ENCODE measurements around the gene FZD2. TPM values are rescaled to one million over a fixed set of nuclear protein-coding genes. Genes with fewer than 3 reads are reported as not detected.
"Not testable (repeated sequence)": the region's sequence is repeated elsewhere in the genome, so short reads cannot be mapped to it uniquely, and the experiment has no call there.

FZD2 gene
- total and polyA plus RNA-seq, 3 experiments from 2014 or later: 0.11 TPM; not detected in 2

- no peak for DNase-seq
- H3K27ac Mint-ChIP-seq: no peak overlapping the region
These were observed 24.6 kb downstream of the FZD2 start for GRCh38 chr17:44581868-44582267.

GRCh38 chr17:44584443-44584842 is 27.2 kb downstream of the FZD2 start:
- Histone ChIP-seq H3K4me3 (ENCODE audit: low read length) (no peak overlapping the region), H3K4me1 (ENCODE audit: insufficient read depth, low read length) (no peaks in the 10 kb centered on the region), H3K27me3 (ENCODE audit: insufficient read depth, low read length, poor library complexity, severe bottlenecking) (no peaks in the 10 kb centered on the region), H3K9me3 (ENCODE audit: low read length) (no peaks in the 10 kb centered on the region), H3K36me3 (ENCODE audit: insufficient read depth, low read length) (no peaks in the 10 kb centered on the region), H3K27ac (ENCODE audit: low read depth, low read length) (no peak overlapping the region)
- Mint-ChIP-seq H3K27ac (no peak overlapping the region), H3K36me3 (no peaks in the 10 kb centered on the region), H3K9me3 (no peaks in the 10 kb centered on the region), H3K4me1 (no peaks in the 10 kb centered on the region), H3K4me3 (no peak overlapping the region), H3K27me3 (peaks cover 14 to 18% of the 10 kb centered on the region in 2 donors)
- CTCF ChIA-PET: no interaction called here
- POLR2A ChIA-PET: no interaction called here
- no peak for DNase-seq

More at GRCh38 chr17:44581868-44582267, 24.6 kb downstream of the FZD2 start:
- no peak overlapping the region for H3K4me3 Mint-ChIP-seq
- Histone ChIP-seq H3K9me3 (ENCODE audit: low read length) (no peaks in the 10 kb centered on the region), H3K4me3 (ENCODE audit: low read length) (no peak overlapping the region), H3K36me3 (ENCODE audit: insufficient read depth, low read length) (no peaks in the 10 kb centered on the region), H3K27ac (ENCODE audit: low read depth, low read length) (no peak overlapping the region), H3K4me1 (ENCODE audit: insufficient read depth, low read length) (no peaks in the 10 kb centered on the region), H3K27me3 (ENCODE audit: insufficient read depth, low read length, poor library complexity, severe bottlenecking) (no peaks in the 10 kb centered on the region)
- H3K9me3 Mint-ChIP-seq: no peaks in the 10 kb centered on the region
- no peaks in the 10 kb centered on the region for H3K4me1 Mint-ChIP-seq
- no peaks in the 10 kb centered on the region for H3K36me3 Mint-ChIP-seq
- peaks cover 19 to 23% of the 10 kb centered on the region in 2 donors for H3K27me3 Mint-ChIP-seq
- CTCF ChIA-PET: no interaction called here
- POLR2A ChIA-PET: no interaction called here

GRCh38 chr17:44585315-44585714 is 28.0 kb downstream of the FZD2 start:
- peaks cover 7 to 18% of the 10 kb centered on the region in 2 donors for H3K27me3 Mint-ChIP-seq
- DNase-seq: no peak

GRCh38 chr17:44587339-44587738 is 30.1 kb downstream of the FZD2 start:
- Mint-ChIP-seq H3K27me3 (peaks cover 3 to 9% of the 10 kb centered on the region in 2 donors), H3K36me3 (no peaks in the 10 kb centered on the region), H3K9me3 (no peaks in the 10 kb centered on the region), H3K4me1 (no peaks in the 10 kb centered on the region), H3K4me3 (no peak overlapping the region), H3K27ac (no peak overlapping the region)
- ChIA-PET POLR2A (no interaction called here), CTCF (no interaction called here)
- H3K27ac ChIP-seq (ENCODE audit: low read depth, low read length): no peak overlapping the region
- H3K9me3 ChIP-seq (ENCODE audit: low read length): no peaks in the 10 kb centered on the region
- H3K27me3 ChIP-seq (ENCODE audit: insufficient read depth, low read length, poor library complexity, severe bottlenecking): no peaks in the 10 kb centered on the region
- H3K4me3 ChIP-seq (ENCODE audit: low read length): no peak overlapping the region
- no peaks in the 10 kb centered on the region for H3K4me1 ChIP-seq (ENCODE audit: insufficient read depth, low read length)
- no peak for DNase-seq
- no peaks in the 10 kb centered on the region for H3K36me3 ChIP-seq (ENCODE audit: insufficient read depth, low read length)

More at GRCh38 chr17:44585315-44585714, 28.0 kb downstream of the FZD2 start:
- Mint-ChIP-seq H3K4me1 (no peaks in the 10 kb centered on the region), H3K27ac (no peak overlapping the region), H3K36me3 (no peaks in the 10 kb centered on the region), H3K9me3 (no peaks in the 10 kb centered on the region), H3K4me3 (no peak overlapping the region)
- Histone ChIP-seq H3K4me3 (ENCODE audit: low read length) (no peak overlapping the region), H3K4me1 (ENCODE audit: insufficient read depth, low read length) (no peaks in the 10 kb centered on the region), H3K36me3 (ENCODE audit: insufficient read depth, low read length) (no peaks in the 10 kb centered on the region), H3K9me3 (ENCODE audit: low read length) (no peaks in the 10 kb centered on the region), H3K27ac (ENCODE audit: low read depth, low read length) (no peak overlapping the region), H3K27me3 (ENCODE audit: insufficient read depth, low read length, poor library complexity, severe bottlenecking) (no peaks in the 10 kb centered on the region)
- ChIA-PET CTCF (no interaction called here), POLR2A (no interaction called here)

- H3K4me1 Mint-ChIP-seq: no peaks in the 10 kb centered on the region
- Histone ChIP-seq H3K27me3 (ENCODE audit: insufficient read depth, low read length, poor library complexity, severe bottlenecking) (no peaks in the 10 kb centered on the region), H3K4me3 (ENCODE audit: low read length) (no peak overlapping the region), H3K27ac (ENCODE audit: low read depth, low read length) (no peak overlapping the region), H3K4me1 (ENCODE audit: insufficient read depth, low read length) (no peaks in the 10 kb centered on the region), H3K9me3 (ENCODE audit: low read length) (no peaks in the 10 kb centered on the region), H3K36me3 (ENCODE audit: insufficient read depth, low read length) (no peaks in the 10 kb centered on the region)
- no peaks in the 10 kb centered on the region for H3K36me3 Mint-ChIP-seq
- peaks cover 13 to 19% of the 10 kb centered on the region in 2 donors for H3K27me3 Mint-ChIP-seq
- H3K27ac Mint-ChIP-seq: no peak overlapping the region
- ChIA-PET CTCF (no interaction called here), POLR2A (no interaction called here)
- DNase-seq: no peak
- no peaks in the 10 kb centered on the region for H3K9me3 Mint-ChIP-seq
- H3K4me3 Mint-ChIP-seq: no peak overlapping the region
These were observed 32.2 kb downstream of the FZD2 start for GRCh38 chr17:44589316-44590071.

- H3K27ac ChIP-seq (ENCODE audit: low read depth, low read length); H3K4me3 ChIP-seq (ENCODE audit: low read length); H3K4me1 ChIP-seq (ENCODE audit: insufficient read depth, low read length); H3K9me3 ChIP-seq (ENCODE audit: low read length); H3K27ac Mint-ChIP-seq; POLR2A ChIA-PET; H3K4me3 Mint-ChIP-seq; H3K36me3 ChIP-seq (ENCODE audit: insufficient read depth, low read length); DNase-seq; H3K36me3 Mint-ChIP-seq; CTCF ChIA-PET; H3K4me1 Mint-ChIP-seq; H3K27me3 ChIP-seq (ENCODE audit: insufficient read depth, low read length, poor library complexity, severe bottlenecking); H3K9me3 Mint-ChIP-seq: not testable (repeated sequence)
- H3K27me3 Mint-ChIP-seq: peaks cover 13 to 23% of the 10 kb centered on the region in 2 donors
These were observed 32.8 kb downstream of the FZD2 start for GRCh38 chr17:44590072-44590462.

GRCh38 chr17:44590762-44591161 is 33.5 kb downstream of the FZD2 start:
- H3K4me3 Mint-ChIP-seq; H3K9me3 ChIP-seq (ENCODE audit: low read length); H3K36me3 ChIP-seq (ENCODE audit: insufficient read depth, low read length); DNase-seq; H3K4me1 Mint-ChIP-seq; H3K27ac ChIP-seq (ENCODE audit: low read depth, low read length); H3K4me3 ChIP-seq (ENCODE audit: low read length); CTCF ChIA-PET; H3K27me3 ChIP-seq (ENCODE audit: insufficient read depth, low read length, poor library complexity, severe bottlenecking); POLR2A ChIA-PET; H3K27ac Mint-ChIP-seq; H3K9me3 Mint-ChIP-seq; H3K36me3 Mint-ChIP-seq; H3K4me1 ChIP-seq (ENCODE audit: insufficient read depth, low read length): not testable (repeated sequence)
- peaks cover 10 to 27% of the 10 kb centered on the region in 2 donors for H3K27me3 Mint-ChIP-seq

- Mint-ChIP-seq H3K4me3 (no peak overlapping the region), H3K27me3 (peaks cover 11 to 29% of the 10 kb centered on the region in 2 donors), H3K4me1 (no peaks in the 10 kb centered on the region), H3K36me3 (no peaks in the 10 kb centered on the region), H3K9me3 (no peaks in the 10 kb centered on the region), H3K27ac (no peak overlapping the region)
- Histone ChIP-seq H3K9me3 (ENCODE audit: low read length) (no peaks in the 10 kb centered on the region), H3K4me3 (ENCODE audit: low read length) (no peak overlapping the region), H3K4me1 (ENCODE audit: insufficient read depth, low read length) (no peaks in the 10 kb centered on the region), H3K27me3 (ENCODE audit: insufficient read depth, low read length, poor library complexity, severe bottlenecking) (no peaks in the 10 kb centered on the region), H3K36me3 (ENCODE audit: insufficient read depth, low read length) (no peaks in the 10 kb centered on the region), H3K27ac (ENCODE audit: low read depth, low read length) (no peak overlapping the region)
- DNase-seq: no peak
- CTCF ChIA-PET: no interaction called here
- POLR2A ChIA-PET: no interaction called here
These were observed 33.9 kb downstream of the FZD2 start for GRCh38 chr17:44591206-44591605.

Measured in CD8-positive, alpha-beta memory T cell (primary cell).